CD14-positive monocyte (primary cell): ENCODE results near the gene PPP3CA. TPM values are rescaled to one million over a fixed set of nuclear protein-coding genes. Genes with fewer than 3 reads are reported as not detected.

Source experiments
- DNase-seq, 3 donors: peaks; one replicate each; pipeline ENCODE4 v3.0.0-alpha.2; 2011 to 2022
- H2AFZ ChIP-seq: 2 replicates; pipeline ENCODE4 v1.6.0; 2012; ENCODE audit warnings: mild to moderate bottlenecking, low read depth, low read length, inconsistent platforms; ENCODE audit not compliant: insufficient read depth, poor library complexity, severe bottlenecking
- H3K27ac ChIP-seq, 2 donors: 1 replicate in 1 of 2; 2 replicates in 1 of 2; pipeline ENCODE4 v1.5.1; 2012 to 2013; ENCODE audit warnings: low read length in 2 of 2, control low read depth in 1 of 2, inconsistent platforms in 1 of 2, low read depth in 1 of 2, mild to moderate bottlenecking in 1 of 2
- H3K27me3 ChIP-seq, 2 donors: one replicate each; pipeline versions ENCODE4 v1.6.0 to v1.6.1; 2011 to 2013; ENCODE audit warnings: low read length in 2 of 2; ENCODE audit not compliant: control insufficient read depth in 2 of 2, insufficient read depth in 2 of 2
- H3K36me3 ChIP-seq, 2 donors: replicated peaks in 1 of 2; 1 replicate in 1 of 2; 2 replicates in 1 of 2; pipeline versions ENCODE4 v1.5.1 to v1.6.1; 2012 to 2013; ENCODE audit warnings: low read length in 2 of 2, control low read depth in 1 of 2, inconsistent platforms in 1 of 2, mild to moderate bottlenecking in 1 of 2; ENCODE audit not compliant: insufficient read depth in 2 of 2, control insufficient read depth in 1 of 2
- H3K4me1 ChIP-seq, 2 donors: 1 replicate in 1 of 2; 2 replicates in 1 of 2; pipeline versions ENCODE4 v1.5.1 to v1.6.1; 2012 to 2013; ENCODE audit warnings: low read length in 2 of 2, control low read depth in 1 of 2, inconsistent platforms in 1 of 2, mild to moderate bottlenecking in 1 of 2, moderate library complexity in 1 of 2; ENCODE audit not compliant: insufficient read depth in 2 of 2, control insufficient read depth in 1 of 2
- H3K4me2 ChIP-seq: replicated peaks from 2 replicates; pipeline ENCODE3; 2012; ENCODE audit warnings: low read length, moderate library complexity, mild to moderate bottlenecking; ENCODE audit not compliant: poor library complexity, severe bottlenecking; ENCODE audit errors: extremely low read depth
- H3K4me3 ChIP-seq, 3 experiments: fragments of 200-600 bp in 1 of 3; sonication (generic) in 1 of 3; replicated peaks in 1 of 3; 1 replicate in 2 of 3; 2 replicates in 1 of 3; pipeline ENCODE4 v1.5.1; 2011 to 2013; ENCODE audit warnings: low read length in 3 of 3, mild to moderate bottlenecking in 3 of 3, control low read depth in 2 of 3, low read depth in 2 of 3, inconsistent platforms in 1 of 3, moderate library complexity in 1 of 3
- H3K79me2 ChIP-seq: 2 replicates; pipeline ENCODE4 v1.6.0; 2012; ENCODE audit warnings: mild to moderate bottlenecking, control low read depth, inconsistent platforms, low read length, moderate library complexity; ENCODE audit not compliant: insufficient read depth
- H3K9ac ChIP-seq: 2 replicates; pipeline ENCODE4 v1.6.0; 2017; ENCODE audit warnings: low read length, mild to moderate bottlenecking; ENCODE audit not compliant: insufficient read depth, poor library complexity, severe bottlenecking
- H3K9me3 ChIP-seq, 2 donors: replicated peaks in 1 of 2; 1 replicate in 1 of 2; 2 replicates in 1 of 2; pipeline versions ENCODE4 v1.5.1 to v1.6.1; 2012 to 2013; ENCODE audit warnings: low read length in 2 of 2, control low read depth in 1 of 2; ENCODE audit not compliant: control insufficient read depth in 1 of 2, insufficient read depth in 1 of 2
- H4K20me1 ChIP-seq: 2 replicates; pipeline ENCODE4 v1.6.0; 2012; ENCODE audit warnings: mild to moderate bottlenecking, low read length, control low read depth, moderate library complexity; ENCODE audit not compliant: insufficient read depth
- H3K27ac Mint-ChIP-seq, 7 donors: one replicate each; pipeline ENCODE4 v1.8.0; 2020; ENCODE audit warnings: mild to moderate bottlenecking in 7 of 7, mixed read lengths in 7 of 7, moderate library complexity in 6 of 7, inconsistent platforms in 2 of 7
- H3K27me3 Mint-ChIP-seq, 3 donors: one replicate each; pipeline ENCODE4 v1.8.0; 2021 to 2022; ENCODE audit warnings: low read depth in 3 of 3, mild to moderate bottlenecking in 3 of 3, mixed read lengths in 3 of 3, moderate library complexity in 3 of 3, inconsistent platforms in 1 of 3
- H3K36me3 Mint-ChIP-seq, 2 donors: one replicate each; pipeline ENCODE4 v1.8.0; 2020; ENCODE audit warnings: mixed read lengths in 2 of 2, inconsistent platforms in 1 of 2, mild to moderate bottlenecking in 1 of 2
- H3K4me1 Mint-ChIP-seq: one replicate; pipeline ENCODE4 v1.8.0; 2020; ENCODE audit warnings: mild to moderate bottlenecking, mixed read lengths
- H3K4me3 Mint-ChIP-seq, 2 donors: one replicate each; pipeline ENCODE4 v1.8.0; 2020; ENCODE audit warnings: mild to moderate bottlenecking in 2 of 2, mixed read lengths in 2 of 2, moderate library complexity in 1 of 2
- H3K9me3 Mint-ChIP-seq, 7 donors: one replicate each; pipeline ENCODE4 v1.8.0; 2020 to 2022; ENCODE audit warnings: mixed read lengths in 7 of 7, mild to moderate bottlenecking in 6 of 7, moderate library complexity in 6 of 7, inconsistent platforms in 2 of 7
- WGBS: methylation state at CpG from one replicate; pipeline ENCODE4 v1.1.5; 2013; ENCODE audit warnings: missing lambda C conversion rate; ENCODE audit not compliant: insufficient coverage; 5-methylcytosine and 5-hydroxymethylcytosine counted together
- intact Hi-C, 2 donors: fragments of 100-400 bp; cut with micrococcal nuclease; formaldehyde crosslinking; loops; one replicate each; pipeline versions ENCODE4 v1.15.0 to v1.15.1; 2023
- polyA plus RNA-seq, 3 donors: library from polyadenylated mRNA; depleted of rRNA in 1 of 3; unstranded in 2 of 3; stranded (reverse) in 1 of 3; fragments of 300-500 nt in 2 of 3; fragments of >200 nt in 1 of 3; fragmentation: Illumina TruSeq in 2 of 3; gene quantifications; 1 replicate in 2 of 3; 2 replicates in 1 of 3; pipeline ENCODE4 v1.2.3, GENCODE V29; 2012 to 2021
- TF ChIP-seq, protein P1 (sequence below): fragments of 200-600 bp; IDR thresholded peaks from one replicate; pipeline ENCODE4 v1.8.0; 2022; ENCODE audit warnings: antibody characterized with exemption, mild to moderate bottlenecking

The PPP3CA gene
- polyA plus RNA-seq, 3 donors: 5.1 to 9.7 (median 8.9) TPM

- no peaks in the 10 kb centered on the region for H3K9me3 ChIP-seq
- H3K9ac ChIP-seq: no peak overlapping the region
- no peaks in the 10 kb centered on the region for H4K20me1 ChIP-seq
- WGBS: no CpG with 5 or more reads among the region's 1 CpG
- Mint-ChIP-seq H3K27me3 (no peaks in the 10 kb centered on the region), H3K36me3 (peaks cover 39 to 42% of the 10 kb centered on the region in 2 donors), H3K4me1 (peaks cover 10% of the 10 kb centered on the region), H3K27ac (peak overlapping the region in 4 of 7 donors; percentile 26 to 49 (median 28)), H3K4me3 (no peak overlapping the region), H3K9me3 (peaks cover 0 to 2% (median 0%) of the 10 kb centered on the region in 7 donors)
- no peak overlapping the region for H2AFZ ChIP-seq
- peak overlapping the region in 1 of 2 donors; percentile 7 for H3K27ac ChIP-seq
- intact Hi-C loops: no loop called here
- no peaks in the 10 kb centered on the region for H3K79me2 ChIP-seq
- H3K27me3 ChIP-seq: no peaks in the 10 kb centered on the region
- H3K36me3 ChIP-seq: peaks cover 9 to 27% of the 10 kb centered on the region in 2 donors
- TF ChIP-seq, protein P1, sequence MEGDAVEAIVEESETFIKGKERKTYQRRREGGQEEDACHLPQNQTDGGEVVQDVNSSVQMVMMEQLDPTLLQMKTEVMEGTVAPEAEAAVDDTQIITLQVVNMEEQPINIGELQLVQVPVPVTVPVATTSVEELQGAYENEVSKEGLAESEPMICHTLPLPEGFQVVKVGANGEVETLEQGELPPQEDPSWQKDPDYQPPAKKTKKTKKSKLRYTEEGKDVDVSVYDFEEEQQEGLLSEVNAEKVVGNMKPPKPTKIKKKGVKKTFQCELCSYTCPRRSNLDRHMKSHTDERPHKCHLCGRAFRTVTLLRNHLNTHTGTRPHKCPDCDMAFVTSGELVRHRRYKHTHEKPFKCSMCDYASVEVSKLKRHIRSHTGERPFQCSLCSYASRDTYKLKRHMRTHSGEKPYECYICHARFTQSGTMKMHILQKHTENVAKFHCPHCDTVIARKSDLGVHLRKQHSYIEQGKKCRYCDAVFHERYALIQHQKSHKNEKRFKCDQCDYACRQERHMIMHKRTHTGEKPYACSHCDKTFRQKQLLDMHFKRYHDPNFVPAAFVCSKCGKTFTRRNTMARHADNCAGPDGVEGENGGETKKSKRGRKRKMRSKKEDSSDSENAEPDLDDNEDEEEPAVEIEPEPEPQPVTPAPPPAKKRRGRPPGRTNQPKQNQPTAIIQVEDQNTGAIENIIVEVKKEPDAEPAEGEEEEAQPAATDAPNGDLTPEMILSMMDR: no peak
- no peak overlapping the region for H3K4me2 ChIP-seq
- no peak overlapping the region for H3K4me3 ChIP-seq
- DNase-seq: no peak
- no peaks in the 10 kb centered on the region for H3K4me1 ChIP-seq
Observed at GRCh38 chr4:101037938-101038413, 309.4 kb downstream of the PPP3CA start.

- no peak overlapping the region for H3K4me3 ChIP-seq
- no peaks in the 10 kb centered on the region for H3K79me2 ChIP-seq
- Mint-ChIP-seq H3K4me1 (peaks cover 10% of the 10 kb centered on the region), H3K9me3 (peaks cover 0 to 2% (median 0%) of the 10 kb centered on the region in 7 donors), H3K27ac (no peak overlapping the region), H3K27me3 (no peaks in the 10 kb centered on the region), H3K4me3 (no peak overlapping the region), H3K36me3 (peaks cover 39 to 42% of the 10 kb centered on the region in 2 donors)
- no peaks in the 10 kb centered on the region for H4K20me1 ChIP-seq
- no peak overlapping the region for H3K27ac ChIP-seq
- intact Hi-C loops: no loop called here
- 88% methylated on average over 2 of the region's 3 CpGs for WGBS
- H3K27me3 ChIP-seq: no peaks in the 10 kb centered on the region
- no peaks in the 10 kb centered on the region for H3K9me3 ChIP-seq
- H3K9ac ChIP-seq: no peak overlapping the region
- no peak for DNase-seq
- H3K4me2 ChIP-seq: no peak overlapping the region
- peaks cover 9 to 28% of the 10 kb centered on the region in 2 donors for H3K36me3 ChIP-seq
- TF ChIP-seq, protein P1: no peak
- no peaks in the 10 kb centered on the region for H3K4me1 ChIP-seq
- H2AFZ ChIP-seq: no peak overlapping the region
Observed at GRCh38 chr4:101037249-101037648, 310.1 kb downstream of the PPP3CA start.
